ENCODE measurements around the gene PLIN3.

DNA sequence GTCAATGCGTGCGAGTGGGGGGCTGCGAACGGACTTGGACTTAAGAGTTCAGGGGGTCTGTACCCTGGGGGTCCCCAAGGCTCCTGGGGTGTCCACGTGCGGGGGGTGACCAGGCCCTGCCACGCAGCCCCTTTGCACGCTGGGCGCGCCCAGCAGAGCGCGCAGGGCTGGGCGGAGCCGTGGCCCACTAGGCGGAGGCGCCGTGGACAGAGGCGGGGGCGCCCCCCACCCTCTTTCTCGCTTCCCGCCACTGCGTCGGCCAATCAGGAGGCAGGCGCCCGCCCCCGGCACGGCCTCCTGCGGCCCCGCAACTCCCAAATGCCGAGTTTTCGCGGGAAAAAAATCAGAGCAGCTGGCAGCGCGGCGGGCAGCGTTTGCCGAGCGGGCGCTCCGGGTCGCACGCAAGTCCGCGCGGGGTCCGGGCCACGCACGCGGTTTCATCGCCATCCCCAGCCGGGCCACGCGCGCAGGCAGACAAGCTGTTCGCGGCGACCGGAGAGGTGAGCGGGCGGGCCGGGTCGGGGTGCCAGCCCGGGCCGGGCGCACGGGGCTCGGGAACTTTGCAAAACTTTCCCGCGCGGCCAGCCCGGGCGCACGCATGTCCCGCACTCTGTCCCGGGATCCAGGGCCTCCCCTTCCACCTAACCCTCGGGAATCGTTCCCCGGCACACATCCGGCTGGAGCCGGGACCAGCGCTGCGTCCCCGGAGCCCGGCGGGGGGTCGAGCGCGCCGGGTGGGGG lies 41.9 kb upstream of the PLIN3 start, which contains the start of gene UHRF1:
- TF ChIP-seq, protein P1, sequence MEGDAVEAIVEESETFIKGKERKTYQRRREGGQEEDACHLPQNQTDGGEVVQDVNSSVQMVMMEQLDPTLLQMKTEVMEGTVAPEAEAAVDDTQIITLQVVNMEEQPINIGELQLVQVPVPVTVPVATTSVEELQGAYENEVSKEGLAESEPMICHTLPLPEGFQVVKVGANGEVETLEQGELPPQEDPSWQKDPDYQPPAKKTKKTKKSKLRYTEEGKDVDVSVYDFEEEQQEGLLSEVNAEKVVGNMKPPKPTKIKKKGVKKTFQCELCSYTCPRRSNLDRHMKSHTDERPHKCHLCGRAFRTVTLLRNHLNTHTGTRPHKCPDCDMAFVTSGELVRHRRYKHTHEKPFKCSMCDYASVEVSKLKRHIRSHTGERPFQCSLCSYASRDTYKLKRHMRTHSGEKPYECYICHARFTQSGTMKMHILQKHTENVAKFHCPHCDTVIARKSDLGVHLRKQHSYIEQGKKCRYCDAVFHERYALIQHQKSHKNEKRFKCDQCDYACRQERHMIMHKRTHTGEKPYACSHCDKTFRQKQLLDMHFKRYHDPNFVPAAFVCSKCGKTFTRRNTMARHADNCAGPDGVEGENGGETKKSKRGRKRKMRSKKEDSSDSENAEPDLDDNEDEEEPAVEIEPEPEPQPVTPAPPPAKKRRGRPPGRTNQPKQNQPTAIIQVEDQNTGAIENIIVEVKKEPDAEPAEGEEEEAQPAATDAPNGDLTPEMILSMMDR (IDR thresholded peaks at IDR 0.05), result no peak
- TF ChIP-seq POLR2A (IDR thresholded peaks at IDR 0.05), result no peak

Measured in gastroesophageal sphincter (tissue), 3 donors.